ENCODE data around the gene ADGRL4.
"Not testable (repeated sequence)": the region's sequence is repeated elsewhere in the genome, so short reads cannot be mapped to it uniquely, and the experiment has no call there.

The ADGRL4 gene

DNA sequence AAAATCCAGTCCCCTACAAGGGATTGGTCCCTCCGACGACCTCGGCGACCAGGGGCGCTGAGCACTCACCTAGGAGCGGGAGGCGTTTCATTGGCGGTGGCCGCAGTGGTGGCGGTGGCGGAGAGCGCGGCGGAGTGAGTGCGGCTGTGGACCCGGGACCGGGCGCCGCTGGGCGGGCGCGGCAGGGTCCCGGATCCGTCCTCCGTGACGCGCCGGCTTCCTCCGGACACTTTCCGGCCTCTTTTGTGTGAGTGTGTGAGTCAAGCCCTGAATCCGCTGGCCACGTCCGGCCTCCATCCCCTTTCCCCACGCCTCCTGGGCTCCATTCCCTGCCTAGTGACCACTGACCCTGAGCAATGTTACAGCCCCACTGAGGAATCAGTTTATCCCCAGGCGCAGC is at the start of gene ADGRL4:
ADGRL4 (minus strand) TSS at position 167 of the 400 bp plus-strand sequence; CDS start at position 91, 76 bp downstream.
- DNase-seq: no peak

DNA sequence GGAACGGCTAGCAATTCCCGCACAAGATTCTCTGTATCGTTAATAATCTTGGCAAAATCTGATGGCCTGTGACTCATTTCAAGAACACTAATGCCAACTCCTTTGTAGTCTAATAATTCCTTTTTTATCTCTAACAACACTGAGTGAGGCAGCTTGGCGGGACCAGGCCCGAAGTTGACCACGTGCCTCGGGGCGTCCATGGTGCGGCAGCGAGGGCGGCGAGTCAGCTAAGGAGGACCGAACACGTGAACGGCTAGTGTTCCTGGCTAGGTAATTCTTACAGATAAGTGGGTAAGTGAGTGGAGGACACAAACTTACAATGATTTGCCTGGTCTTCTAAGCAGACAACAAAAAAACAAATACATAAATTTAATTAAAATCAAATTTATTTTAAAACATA is 49.3 kb upstream of the ADGRL4 start:
- no peak for DNase-seq

DNA sequence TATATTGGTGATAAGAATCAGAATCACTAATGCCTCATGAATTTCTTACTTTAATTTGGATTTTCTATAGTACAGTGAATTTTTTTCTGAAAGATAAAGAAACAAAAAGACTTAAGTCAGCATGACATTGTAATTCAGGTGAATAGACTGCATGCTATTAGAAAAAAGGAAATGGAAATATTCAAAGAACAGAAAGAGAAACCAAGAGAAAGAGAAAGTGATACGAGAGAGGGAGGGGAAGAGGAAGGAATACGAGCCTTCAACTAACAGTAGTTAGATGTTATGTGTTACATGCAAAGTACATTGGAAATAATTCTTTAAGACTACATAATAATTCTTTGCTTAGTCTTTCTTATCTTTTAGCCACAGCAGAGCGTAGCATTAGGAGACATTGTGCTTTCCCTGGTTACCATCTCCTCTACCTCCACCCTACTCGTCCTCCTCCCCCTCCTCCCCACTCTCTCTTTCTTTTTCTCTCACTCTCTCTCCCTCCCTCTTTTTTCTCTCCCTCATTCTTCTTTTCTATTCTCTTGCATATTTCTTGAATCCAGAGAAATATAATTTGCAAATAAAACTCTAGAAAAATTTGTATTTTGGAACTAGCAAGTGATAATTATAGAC is 46.4 kb upstream of the ADGRL4 start:
- DNase-seq: peak; percentile 92

DNA sequence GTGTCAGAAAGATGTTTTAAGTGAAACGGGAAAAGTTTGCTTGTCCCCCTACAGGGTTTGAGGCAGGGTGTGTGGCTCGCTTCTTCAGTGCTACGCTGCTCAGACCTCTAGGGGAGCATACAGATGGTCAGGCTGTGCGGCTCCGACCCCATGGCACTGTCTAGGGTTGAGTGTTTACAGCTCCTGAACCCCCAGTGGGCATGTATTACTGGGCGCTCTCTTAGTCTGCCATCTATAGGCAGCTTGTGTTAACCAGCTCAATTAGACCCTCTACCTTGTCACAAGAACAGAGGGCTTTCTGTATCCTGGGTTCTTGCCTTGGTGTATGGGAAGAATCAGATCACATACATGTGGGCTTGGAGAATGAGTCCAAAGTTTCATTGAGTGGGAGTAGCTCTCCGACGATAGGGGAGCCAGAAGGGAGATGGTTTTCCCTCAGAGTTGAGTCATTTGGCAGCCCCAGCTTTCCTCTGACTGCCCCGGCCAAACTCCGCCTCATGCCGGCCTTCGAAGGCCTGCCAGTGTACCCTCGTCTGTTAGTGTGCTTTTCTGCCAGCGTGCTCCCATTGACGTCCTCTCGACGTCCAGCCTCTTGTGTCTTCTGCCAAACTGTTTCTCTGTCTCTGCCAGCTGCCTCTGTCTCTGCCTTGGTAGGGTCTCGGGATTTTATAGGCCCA is 38.6 kb upstream of the ADGRL4 start:
- DNase-seq: no peak

DNA sequence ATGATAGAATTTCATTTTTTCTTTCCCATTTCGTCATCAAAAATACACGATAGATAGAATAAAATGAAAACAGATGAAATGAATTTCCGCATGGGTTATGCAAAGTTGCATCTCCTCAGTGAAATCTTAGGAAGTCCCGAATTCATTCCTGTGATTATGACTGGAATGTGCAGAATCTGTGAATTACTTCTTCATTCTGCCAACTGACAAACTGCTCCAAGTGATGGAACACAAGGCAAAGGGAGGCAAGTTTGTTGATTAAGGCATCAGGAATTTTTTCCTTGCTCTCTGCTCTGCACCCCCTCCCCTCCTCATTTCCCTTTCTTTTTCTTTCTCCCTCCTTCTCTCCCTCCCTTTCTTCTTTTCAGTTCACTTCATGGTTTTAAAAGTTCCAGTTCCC is 37.0 kb upstream of the ADGRL4 start:
- no peak for DNase-seq

DNA sequence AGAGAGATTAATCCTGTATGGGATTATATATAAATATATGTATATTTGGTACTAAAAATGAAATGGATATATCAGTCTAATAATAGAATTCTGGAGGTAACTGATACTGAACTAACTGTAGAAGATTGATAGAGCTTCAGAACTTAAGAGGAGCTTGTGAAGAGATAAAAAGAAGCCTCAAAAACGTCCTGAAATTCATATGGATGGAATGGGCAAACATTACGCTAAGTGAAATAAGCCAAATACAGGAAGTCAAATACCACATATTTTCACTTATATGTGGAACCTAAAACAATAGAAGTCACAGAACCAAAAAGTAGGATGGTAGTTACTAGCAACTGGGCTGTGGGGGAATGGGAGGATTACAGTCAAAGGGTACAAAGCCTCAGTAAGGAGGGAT is 36.0 kb upstream of the ADGRL4 start:
- DNase-seq: peak; percentile 45

DNA sequence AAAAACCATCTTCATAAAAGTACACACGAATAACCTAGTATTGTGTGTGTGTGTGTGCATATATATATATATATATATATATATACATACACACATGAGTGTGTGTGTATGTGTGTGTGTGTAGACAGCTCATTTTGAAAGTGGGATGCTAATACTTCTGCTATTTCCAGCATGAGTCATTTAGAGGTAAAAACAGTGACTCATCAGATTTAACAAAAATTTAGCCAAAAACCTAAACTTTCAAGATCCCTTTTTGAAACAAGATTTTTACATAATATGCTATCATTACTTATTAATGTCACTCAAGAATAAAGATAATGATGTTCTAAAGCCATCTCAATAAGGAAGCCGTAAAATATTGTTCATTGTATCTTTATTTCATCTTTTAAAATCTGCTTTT is 35.6 kb upstream of the ADGRL4 start:
- peak; percentile 72 for DNase-seq

DNA sequence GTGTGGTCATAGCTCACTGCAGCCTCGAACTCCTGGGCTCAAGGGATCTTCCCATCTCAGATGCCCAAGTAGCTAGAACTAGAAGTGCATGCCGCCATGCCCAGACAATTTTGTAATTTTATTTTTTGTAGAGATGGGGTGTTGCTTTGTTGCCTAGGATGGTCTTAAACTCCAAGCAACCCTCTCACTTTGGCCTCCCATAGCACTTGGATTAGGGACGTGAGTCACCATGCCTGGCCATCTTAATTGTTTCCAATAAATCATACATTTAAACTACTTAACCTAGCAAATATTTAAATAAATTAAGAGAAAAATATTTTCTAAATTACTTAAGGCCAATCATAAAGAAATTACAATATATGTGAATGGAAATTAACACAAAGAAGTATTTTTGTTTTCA is 35.1 kb upstream of the ADGRL4 start:
- DNase-seq: no peak

DNA sequence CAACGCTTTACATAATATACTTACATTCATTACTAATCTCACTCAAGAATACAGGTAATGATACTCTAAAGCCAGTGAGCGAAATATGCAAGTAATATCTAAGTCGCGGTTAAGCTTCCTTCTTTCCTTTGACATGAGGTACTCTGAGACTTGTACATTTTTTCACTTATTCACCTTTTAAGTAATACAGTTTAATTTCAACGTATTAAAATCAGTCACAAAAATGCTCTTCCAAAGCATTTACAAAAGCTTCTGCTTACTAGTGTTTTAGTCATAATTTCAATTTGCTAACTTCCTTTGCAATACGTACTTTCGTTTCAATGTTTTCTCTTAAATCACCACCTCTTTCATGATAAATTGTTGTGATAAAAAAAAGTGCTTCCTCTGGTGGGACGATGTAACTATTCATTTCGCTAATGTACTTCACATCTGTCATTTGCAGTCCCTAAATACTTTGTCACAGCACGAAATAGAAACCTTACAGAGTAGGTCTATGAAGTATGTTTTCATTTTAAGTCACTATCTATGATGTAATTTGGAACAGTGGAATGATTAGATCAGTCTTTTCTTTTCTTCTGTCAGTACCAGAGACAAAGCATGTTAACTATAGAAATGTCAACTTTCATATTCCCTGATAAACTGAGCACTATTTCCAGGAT is 34.0 kb upstream of the ADGRL4 start:
- DNase-seq: peak; percentile 55

DNA sequence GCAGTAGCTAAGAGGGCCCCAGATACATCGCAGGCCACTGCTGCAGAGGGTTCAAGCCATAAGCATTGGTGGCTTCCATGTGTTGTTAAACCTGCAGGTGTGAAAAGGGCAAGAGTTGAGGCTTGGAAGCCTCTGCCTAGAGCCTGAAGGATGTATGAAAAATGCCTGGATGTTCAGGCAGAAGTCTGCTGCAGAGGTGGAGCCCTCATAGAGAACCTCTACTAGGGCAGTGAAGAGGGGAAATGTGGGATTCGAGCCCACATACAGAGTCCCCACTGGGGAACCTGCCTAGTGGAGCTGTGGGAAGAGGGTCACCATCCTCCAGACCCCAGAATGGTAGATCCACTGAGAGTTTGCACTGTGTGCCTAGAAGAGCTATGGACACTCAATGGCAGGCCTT is 30.6 kb upstream of the ADGRL4 start:
- peak; percentile 25 for DNase-seq

DNA sequence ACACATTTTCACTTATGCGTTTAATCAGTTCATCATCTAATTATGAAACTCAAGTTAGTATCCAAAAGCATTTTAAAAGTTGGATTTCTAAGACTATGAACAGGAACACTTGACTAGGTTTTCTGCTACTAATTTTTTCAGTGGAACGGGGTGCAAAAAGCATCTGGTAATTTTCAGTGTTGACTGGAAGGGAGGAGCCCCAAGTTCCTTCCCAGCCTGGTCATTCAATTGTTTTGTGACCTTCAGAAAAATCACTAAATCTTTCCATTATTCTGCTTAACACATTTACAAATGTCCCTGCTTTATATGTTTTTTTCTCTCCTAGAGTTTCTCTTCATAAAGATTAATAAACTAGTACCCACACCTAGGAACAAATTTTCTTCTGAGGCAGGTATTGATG is 6.0 kb upstream of the ADGRL4 start:
- DNase-seq: no peak

DNA sequence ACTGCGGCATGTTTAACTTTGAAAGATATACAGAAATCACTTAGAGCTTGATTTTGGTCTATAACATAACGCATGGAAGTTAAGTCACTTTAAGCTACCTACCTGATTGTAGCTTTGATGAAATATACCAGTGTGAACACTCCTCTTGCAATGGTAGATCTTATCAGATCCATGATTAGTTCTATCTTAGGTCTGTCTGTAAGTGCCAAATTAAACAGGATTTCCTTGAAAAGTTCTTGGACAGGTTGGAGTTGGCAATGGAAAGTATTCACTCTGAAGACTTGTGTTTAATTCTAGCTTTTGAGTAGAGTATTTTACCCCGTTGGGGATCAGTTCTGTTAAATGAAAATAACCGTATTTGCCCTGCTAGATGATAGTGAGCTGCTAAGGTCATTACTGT is 4.1 kb upstream of the ADGRL4 start:
- DNase-seq: no peak

DNA sequence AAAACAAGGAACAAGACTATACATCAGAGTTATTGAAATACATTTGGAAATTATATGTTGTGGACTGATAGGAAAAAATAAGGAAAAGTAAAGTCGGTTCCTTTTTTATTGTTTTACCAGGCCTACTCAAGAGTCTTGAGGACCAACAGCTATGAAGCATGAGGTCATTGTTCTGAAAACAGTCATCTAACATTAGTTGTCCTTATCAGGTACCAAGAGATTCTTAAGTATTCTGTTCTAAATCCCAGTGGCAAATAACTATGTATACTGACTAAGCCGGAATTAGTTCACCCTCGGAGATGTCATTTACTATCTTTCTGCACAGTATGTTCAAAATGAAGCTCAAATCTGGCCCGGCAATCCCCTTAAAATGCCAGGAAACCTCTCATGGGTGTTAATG is 585 bp downstream of the ADGRL4 start:
- DNase-seq: no peak

DNA sequence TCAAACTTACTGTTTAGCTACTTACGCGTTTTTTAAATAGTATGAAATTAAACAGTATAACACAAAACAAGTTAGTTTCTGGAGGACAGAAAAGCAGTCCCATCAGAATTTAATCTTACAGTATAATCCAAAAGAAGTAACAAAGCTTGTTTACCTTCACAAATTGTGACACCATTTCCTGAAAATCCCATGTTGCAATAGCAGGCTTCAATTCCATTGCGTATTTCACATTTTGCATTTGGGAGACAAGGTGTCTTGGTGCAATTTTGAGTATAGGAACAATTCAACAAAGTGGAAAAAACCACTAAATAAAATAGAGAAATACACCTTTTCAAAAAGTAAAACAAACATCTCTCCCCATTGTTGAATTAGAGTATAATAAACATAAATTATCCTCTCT is 1.6 kb downstream of the ADGRL4 start:
- no peak for DNase-seq

DNA sequence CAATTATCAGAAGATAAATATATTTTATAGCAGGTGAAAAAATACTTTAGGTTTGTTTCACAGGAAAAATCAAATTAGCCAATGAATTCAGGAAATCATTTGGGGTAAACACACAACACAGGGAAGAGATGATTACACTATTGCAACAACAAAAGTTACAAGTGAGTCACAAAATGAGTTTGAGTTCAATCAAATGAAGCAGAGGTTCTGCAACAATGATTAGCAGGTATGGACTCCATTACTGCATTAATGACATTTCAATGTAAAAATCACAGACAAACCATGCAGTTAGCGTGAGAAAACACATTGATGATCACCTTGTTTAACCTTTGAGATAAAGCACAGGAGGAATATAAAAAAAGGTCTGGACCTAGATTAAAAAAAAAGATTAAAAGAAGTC is 9.7 kb downstream of the ADGRL4 start:
- DNase-seq: no peak

DNA sequence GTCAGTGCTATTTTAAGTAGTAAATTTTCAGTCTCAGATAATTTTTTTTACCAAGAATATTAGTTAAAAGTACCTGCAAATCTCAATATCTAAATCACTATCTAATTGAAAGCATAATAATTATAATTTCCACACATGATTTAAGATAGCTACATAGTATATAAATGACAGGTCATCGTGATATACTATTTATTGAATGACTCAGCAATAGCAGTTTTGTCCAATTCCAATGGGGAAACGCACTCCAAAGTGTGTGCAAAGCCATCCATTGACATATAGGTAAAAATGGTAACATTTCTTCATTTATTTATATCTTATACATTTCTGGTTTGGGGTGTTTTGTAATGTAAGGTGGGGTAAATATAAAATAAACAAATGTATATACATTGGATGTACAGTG is 19.5 kb downstream of the ADGRL4 start:
- no peak for DNase-seq

DNA sequence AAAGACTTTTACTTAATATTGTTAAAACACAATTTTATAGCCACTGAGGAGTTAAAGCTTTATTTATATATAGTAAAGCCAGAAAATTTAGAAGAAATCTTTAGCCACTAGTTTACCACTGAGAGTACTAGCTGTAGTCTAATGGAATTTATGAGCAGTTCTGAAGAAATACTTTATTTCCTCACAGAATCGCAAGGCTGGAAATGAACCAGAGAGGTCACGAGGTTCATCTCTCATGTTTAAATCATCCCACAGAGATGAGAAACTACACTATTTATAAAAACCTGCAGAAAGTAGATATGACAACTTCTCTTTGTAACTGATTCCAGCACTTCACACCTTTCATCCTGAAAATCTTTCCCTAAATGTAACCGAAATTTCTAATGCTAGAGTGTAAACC is 26.0 kb downstream of the ADGRL4 start:
- DNase-seq: no peak

DNA sequence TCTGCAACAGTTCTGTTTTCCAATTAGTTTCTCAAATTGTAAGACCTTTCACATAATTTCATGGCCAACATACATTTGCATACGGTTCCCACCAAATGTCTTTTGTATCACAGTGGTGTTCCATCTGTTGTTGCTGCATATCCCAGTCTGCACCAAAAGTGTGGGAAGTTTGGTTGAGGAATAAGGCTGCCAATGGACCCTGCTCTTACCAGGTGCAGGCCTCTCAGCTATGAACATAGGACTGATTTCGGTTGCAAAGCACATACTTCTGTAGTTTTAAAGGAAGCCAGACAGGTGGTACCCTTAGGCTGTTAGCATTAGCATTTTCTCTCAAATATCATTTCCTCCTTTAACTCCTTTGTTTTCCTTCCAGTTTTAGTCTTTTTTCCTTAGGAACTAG is 33.8 kb downstream of the ADGRL4 start:
- DNase-seq: no peak

DNA sequence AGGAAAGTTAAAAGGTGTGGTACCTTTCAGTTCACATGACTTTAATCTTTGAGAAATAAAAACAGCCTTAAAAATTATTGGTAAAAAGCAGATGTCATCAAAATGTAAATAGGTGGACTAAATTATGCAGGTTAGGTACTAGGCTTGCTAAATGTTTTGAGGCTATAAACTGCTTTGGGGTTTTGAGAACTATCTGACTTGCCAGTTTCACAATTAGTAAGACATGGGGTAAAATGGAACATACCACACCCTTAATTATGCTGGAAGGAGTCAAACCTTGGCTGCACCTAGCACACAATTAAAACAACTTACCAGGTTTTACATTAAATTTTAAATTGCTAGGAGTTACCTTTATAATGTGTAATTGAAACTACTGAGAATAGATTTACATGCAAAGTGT is 39.4 kb downstream of the ADGRL4 start:
- not testable (repeated sequence) for DNase-seq

DNA sequence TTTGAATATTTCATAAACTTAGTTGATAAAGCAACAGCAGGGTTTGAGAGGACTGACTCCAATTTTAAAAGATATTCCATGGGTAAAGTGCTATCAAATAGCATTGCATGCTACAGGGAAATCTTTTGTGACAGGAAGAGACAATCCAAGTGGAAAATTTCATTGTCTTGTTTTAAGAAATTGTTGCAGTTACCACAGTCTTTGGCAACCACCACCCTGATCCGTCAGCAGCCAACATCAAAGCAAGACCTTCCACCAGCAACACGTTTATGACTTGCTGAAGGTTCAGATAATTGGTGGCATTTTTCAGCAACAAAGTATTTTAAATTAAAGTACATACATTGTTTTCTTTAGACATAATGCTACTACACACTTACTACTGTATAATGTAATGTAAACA is 47.8 kb downstream of the ADGRL4 start:
- no peak for DNase-seq

DNA sequence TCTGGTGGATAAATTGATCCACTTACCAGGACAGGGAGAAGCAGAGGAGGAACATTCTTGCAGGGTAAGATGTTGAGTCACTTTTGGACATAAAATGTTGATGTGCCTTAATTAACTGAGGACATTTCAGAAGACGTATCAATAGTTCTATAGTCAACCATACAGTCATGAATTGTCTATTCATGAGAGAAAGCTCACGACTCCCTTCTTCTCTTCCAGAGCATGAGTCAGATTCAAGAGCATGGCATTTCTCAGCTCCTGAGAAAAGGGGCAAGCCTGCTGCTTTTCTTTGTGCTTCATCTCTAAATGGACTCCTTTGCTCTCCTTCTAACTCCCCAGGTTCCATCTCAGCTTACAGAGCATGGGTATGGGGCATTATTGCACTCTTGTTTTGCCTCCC is 55.7 kb downstream of the ADGRL4 start:
- no peak for DNase-seq

DNA sequence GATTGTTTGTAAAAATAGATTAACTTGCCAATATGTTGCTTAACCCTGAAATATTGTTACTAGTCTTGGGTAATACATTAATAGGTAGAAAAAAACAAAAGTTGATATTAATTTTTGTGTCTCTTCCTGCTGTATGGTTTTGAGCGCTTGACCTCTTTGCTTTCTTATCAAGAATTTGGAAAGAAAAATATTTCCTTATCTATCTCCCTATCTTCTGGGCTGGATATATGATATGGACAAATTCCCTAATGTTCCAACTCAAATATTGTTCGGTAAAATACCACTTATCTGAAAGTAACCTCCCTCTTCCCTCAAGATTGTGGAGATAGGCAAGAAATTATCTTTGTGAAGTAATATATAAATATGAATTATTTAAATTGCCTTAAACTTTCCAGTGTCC is 57.3 kb downstream of the ADGRL4 start:
- DNase-seq: no peak

DNA sequence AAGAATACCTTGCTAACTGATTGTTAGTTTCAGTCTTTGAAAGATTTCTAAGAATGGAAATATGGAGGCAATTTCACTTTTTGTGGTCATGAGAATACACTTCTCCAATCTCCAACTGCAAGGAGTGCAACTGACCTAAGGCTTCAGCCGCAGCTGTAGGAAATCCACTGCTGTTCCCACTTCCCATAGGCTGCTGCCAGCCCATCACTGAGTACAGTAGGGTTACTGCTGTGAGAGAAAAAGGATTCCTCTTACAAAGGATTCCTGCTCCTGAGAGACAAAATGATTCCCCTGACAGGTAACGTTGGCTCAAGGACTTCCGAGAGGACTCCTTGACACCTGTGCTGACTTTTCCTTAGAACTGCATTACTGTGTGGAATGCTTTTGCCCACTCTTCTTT is 87.4 kb downstream of the ADGRL4 start:
- DNase-seq: peak; percentile 23

DNA sequence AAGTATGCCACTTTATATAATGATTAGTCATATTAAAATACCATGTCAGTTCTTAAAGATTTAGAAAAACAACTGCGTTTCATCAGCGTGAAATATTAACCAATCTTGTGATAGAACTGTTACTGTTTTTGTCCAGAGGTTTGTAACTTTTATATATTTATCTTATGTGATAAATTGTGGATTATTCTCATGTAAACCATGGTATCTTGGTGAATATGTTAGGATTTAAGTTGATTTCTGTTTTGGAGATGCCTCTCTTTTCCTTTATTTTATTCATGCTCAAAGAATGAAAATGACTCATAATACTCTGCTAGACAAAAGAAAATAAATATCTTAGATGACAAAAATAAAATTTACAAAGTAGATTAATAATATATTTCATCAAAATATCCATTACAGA is 88.4 kb downstream of the ADGRL4 start:
- DNase-seq: no peak

DNA sequence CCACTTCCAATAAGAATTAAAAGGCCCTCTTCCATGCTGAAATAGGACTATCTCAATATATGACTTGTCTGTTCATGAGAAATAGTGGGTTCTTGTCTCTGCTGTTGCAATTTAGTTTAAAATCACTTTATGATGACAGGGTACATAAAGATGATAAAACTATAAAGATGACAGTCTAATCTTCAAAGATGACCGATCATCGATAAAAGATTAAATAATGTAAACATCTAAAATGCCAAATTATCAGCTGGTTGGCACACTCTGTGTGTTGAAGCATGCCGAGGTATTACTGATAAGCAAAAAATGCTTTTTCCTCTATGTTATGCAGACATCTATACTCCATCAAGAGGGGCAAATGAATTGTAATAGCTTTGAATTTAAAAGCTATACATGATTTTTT is 89.5 kb downstream of the ADGRL4 start:
- DNase-seq: no peak

Data from OCI-M1 (cell line).